ENCODE results near the gene PPP1R12B. TPM values are rescaled to one million over a fixed set of nuclear protein-coding genes. Genes with fewer than 3 reads are reported as not detected.
"Not testable (repeated sequence)": the region's sequence is repeated elsewhere in the genome, so short reads cannot be mapped to it uniquely, and the experiment has no call there.

The PPP1R12B gene
- total and polyA plus RNA-seq, 2 experiments from 2014 or later, result 13.2 to 13.8 TPM

DNA sequence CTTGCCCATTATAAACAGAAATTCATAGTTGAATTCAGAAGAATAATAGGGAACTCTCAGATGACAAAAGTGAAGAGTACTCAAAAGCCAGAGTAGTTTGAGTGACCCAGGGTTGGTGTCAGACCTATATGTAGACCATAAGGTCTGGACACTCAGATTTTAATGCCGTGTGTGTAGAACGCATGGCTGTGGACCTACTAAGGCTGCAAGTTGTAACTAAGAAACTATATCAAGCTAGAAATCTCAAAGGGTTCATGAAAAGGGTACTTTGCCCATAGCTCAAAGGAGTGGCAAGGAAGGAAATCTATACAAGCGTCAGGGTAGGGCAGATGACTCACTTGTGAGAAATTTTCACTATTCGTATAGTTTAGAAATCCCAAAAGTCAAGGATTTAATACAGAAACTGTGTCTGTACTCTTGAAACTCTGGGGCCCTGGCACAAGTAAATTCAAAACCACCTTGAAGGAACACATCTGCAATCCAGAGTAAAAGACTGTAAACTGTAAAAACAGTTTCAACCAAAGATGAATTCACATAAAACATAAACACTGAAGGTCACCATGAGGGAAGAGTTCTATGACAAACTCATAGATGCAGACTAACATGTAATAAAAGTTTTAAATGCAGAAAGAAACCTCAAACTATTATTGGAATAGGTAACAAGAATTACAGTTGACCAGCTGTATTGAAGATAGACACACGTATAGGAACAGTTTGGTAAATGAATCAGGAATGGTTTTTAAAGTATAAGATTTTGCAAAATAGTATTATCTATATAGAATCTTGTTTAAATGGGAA is 108.1 kb downstream of the PPP1R12B start:
- H3K27me3 Mint-ChIP-seq (ENCODE audit: insufficient read depth, low read depth, poor library complexity); ATAC-seq; DNase-seq (ENCODE audit: low spot score); H3K4me3 ChIP-seq; H3F3A ChIP-seq (replicated peaks; ENCODE audit: low read depth); H3K36me3 ChIP-seq (ENCODE audit: insufficient read depth); H3K4me1 ChIP-seq (ENCODE audit: insufficient read depth); H3K27me3 ChIP-seq (ENCODE audit: insufficient read depth); H3K4me2 ChIP-seq; H3K27ac ChIP-seq (ENCODE audit: low read depth); H4K20me1 ChIP-seq (replicated peaks; ENCODE audit: insufficient read depth); H3K4me3 Mint-ChIP-seq; H3K9me3 Mint-ChIP-seq; H3K79me2 ChIP-seq (replicated peaks; ENCODE audit: insufficient read depth); H3K27ac Mint-ChIP-seq; H2AFZ ChIP-seq; H3K9me2 ChIP-seq (ENCODE audit: insufficient read depth): not testable (repeated sequence)
- peaks cover 19% of the 10 kb centered on the region for H3K36me3 Mint-ChIP-seq (ENCODE audit: low read depth)
- peaks cover 11% of the 10 kb centered on the region for H3K4me1 Mint-ChIP-seq

DNA sequence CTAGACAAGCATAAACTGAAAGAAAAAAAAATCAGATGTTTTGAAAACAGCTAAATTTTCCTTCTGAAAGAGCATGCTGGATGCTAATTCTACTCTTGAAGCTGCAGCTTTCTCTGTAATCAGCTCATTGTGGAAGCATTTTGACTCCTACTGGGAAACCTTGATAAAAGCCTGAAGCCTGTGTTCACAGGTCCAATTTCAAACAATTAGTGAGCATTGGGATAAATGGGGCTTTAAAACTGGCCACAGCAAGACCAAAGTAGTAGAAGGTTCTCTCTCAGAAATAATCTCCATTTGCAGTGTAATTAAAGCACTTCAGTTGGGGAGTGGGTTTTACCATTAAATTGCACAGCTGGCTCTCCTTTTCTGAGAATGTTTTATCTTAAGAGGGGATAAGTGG is 110.2 kb downstream of the PPP1R12B start:
- not testable (repeated sequence) for H3K4me2 ChIP-seq; H3K36me3 ChIP-seq (ENCODE audit: insufficient read depth); H3K27ac Mint-ChIP-seq; H4K20me1 ChIP-seq (replicated peaks; ENCODE audit: insufficient read depth); H3K9me3 Mint-ChIP-seq; H3K27me3 ChIP-seq (ENCODE audit: insufficient read depth); DNase-seq (ENCODE audit: low spot score); H3F3A ChIP-seq (replicated peaks; ENCODE audit: low read depth); H3K4me3 Mint-ChIP-seq; H2AFZ ChIP-seq; H3K36me3 Mint-ChIP-seq (ENCODE audit: low read depth); H3K27me3 Mint-ChIP-seq (ENCODE audit: insufficient read depth, low read depth, poor library complexity); H3K4me3 ChIP-seq; H3K79me2 ChIP-seq (replicated peaks; ENCODE audit: insufficient read depth); H3K9me2 ChIP-seq (ENCODE audit: insufficient read depth)
- peaks cover 12% of the 10 kb centered on the region for H3K4me1 ChIP-seq (ENCODE audit: insufficient read depth)
- H3K4me1 Mint-ChIP-seq, result peaks cover 27% of the 10 kb centered on the region
- peak; percentile 31; the same call in 1 of the 3 replicates for ATAC-seq
- H3K27ac ChIP-seq (ENCODE audit: low read depth), result 0 out of 2 replicates have a peak overlapping the region, but pooled peaks have one; percentile 35

DNA sequence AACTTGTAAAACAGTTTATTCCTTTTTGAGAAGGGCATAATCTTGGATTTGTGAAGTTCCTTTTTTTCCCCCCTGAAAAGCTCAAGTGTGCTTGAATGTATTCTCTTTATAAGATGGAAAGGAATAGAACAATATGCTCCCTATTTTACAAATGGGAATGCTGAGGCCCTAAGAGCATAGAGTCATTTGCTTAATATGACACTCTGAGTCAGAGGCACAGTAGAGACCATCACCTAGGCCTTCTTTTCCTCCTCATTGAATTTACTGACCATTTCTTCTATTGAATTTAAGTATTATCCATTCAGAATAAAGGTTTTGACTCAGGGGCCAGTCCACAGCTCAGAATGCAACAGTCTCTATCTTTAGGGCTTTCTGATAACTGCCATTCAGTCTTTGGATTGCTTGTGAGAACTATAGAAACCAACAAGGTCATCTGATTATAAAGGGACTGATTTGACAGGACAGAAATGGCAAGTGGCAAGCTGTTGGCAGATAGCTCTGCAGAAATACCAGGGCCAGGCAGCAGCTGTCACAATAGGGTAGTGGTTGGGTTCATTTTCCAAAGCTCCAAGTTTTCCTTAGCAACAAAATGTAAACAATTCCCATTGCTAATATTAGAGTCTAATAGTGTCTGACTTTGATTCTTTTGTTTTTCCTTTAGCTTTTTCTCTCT is 111.1 kb downstream of the PPP1R12B start:
- not testable (repeated sequence) for DNase-seq (ENCODE audit: low spot score); H3K4me3 Mint-ChIP-seq; H3K4me2 ChIP-seq; H2AFZ ChIP-seq; H3K9me3 Mint-ChIP-seq; H3K27me3 Mint-ChIP-seq (ENCODE audit: insufficient read depth, low read depth, poor library complexity); H3F3A ChIP-seq (replicated peaks; ENCODE audit: low read depth); H3K36me3 Mint-ChIP-seq (ENCODE audit: low read depth); ATAC-seq; H3K27me3 ChIP-seq (ENCODE audit: insufficient read depth); H3K36me3 ChIP-seq (ENCODE audit: insufficient read depth); H3K27ac Mint-ChIP-seq; H3K27ac ChIP-seq (ENCODE audit: low read depth); H3K79me2 ChIP-seq (replicated peaks; ENCODE audit: insufficient read depth); H3K4me3 ChIP-seq; H3K9me2 ChIP-seq (ENCODE audit: insufficient read depth); H4K20me1 ChIP-seq (replicated peaks; ENCODE audit: insufficient read depth)
- H3K4me1 Mint-ChIP-seq, result peaks cover 30% of the 10 kb centered on the region
- H3K4me1 ChIP-seq (ENCODE audit: insufficient read depth), result peaks cover 12% of the 10 kb centered on the region

DNA sequence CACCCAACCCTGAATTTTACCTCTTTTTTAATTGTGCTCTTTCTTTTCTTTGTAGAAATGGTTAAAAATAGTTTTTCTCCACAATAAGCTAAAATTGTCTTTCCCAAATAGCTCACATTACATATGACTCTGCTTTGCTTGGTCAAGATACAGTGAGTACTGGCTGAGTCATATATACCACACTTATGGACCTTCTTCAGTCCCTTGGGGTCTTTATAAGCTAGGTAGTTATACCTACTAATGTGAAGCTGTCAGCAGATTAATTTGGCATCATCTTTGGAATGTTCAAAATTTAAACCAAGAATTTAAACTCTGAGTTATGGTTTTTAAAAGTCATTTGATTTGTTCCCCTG is 111.6 kb downstream of the PPP1R12B start:
- not testable (repeated sequence) for H3K27ac Mint-ChIP-seq; H2AFZ ChIP-seq; H3K4me3 Mint-ChIP-seq; DNase-seq (ENCODE audit: low spot score); H3K9me3 Mint-ChIP-seq; H3F3A ChIP-seq (replicated peaks; ENCODE audit: low read depth); H3K79me2 ChIP-seq (replicated peaks; ENCODE audit: insufficient read depth); ATAC-seq; H4K20me1 ChIP-seq (replicated peaks; ENCODE audit: insufficient read depth); H3K27me3 ChIP-seq (ENCODE audit: insufficient read depth); H3K27me3 Mint-ChIP-seq (ENCODE audit: insufficient read depth, low read depth, poor library complexity); H3K9me2 ChIP-seq (ENCODE audit: insufficient read depth); H3K36me3 Mint-ChIP-seq (ENCODE audit: low read depth); H3K27ac ChIP-seq (ENCODE audit: low read depth); H3K36me3 ChIP-seq (ENCODE audit: insufficient read depth); H3K4me3 ChIP-seq; H3K4me2 ChIP-seq
- H3K4me1 Mint-ChIP-seq, result peaks cover 30% of the 10 kb centered on the region
- peaks cover 12% of the 10 kb centered on the region for H3K4me1 ChIP-seq (ENCODE audit: insufficient read depth)
